ENCODE data around the gene LHPP. TPM values are rescaled to one million over a fixed set of nuclear protein-coding genes. Genes with fewer than 3 reads are reported as not detected.

LHPP gene
- polyA plus RNA-seq, 2 of the 4 experiments (the other 2 are of a cell fraction): 14.4 to 18.6 TPM

DNA sequence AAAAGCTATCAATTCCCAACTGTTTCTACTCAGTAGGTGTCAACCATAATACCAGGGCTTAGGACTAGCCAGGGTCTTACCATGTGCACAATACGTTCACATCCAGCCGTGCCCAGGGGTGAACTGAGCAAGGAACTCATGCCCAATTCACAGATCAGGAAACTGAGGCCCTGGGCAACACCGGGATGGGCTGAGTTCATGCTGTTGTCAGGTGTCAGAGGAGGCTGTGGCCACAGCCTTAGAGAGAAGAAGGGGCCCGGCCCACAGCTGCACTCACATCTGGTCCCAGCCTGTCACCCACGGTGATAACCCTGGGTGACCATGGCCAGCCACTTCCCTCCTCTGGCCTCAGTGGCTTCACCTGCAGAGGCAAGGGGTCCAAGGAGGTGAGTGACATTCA, 190.6 kb downstream of the LHPP start:
- no peak overlapping the region for H3K27ac ChIP-seq
- WGBS (ENCODE audit: missing lambda C conversion rate): 84% methylated on average over 3 of the region's 5 CpGs
- TF ChIP-seq MAFK (IDR thresholded peaks at IDR 0.05; ENCODE audit: partially characterized antibody) (no peak), EP300 (IDR thresholded peaks at IDR 0.05) (no peak), ZNF302 (CRISPR knock-in tag; IDR thresholded peaks at IDR 0.05) (no peak), GATA3 (IDR thresholded peaks at IDR 0.05; ENCODE audit: borderline replicate concordance) (no peak)
- TF ChIP-seq, protein P1, sequence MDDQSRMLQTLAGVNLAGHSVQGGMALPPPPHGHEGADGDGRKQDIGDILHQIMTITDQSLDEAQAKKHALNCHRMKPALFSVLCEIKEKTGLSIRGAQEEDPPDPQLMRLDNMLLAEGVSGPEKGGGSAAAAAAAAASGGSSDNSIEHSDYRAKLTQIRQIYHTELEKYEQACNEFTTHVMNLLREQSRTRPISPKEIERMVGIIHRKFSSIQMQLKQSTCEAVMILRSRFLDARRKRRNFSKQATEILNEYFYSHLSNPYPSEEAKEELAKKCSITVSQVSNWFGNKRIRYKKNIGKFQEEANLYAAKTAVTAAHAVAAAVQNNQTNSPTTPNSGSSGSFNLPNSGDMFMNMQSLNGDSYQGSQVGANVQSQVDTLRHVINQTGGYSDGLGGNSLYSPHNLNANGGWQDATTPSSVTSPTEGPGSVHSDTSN (IDR thresholded peaks at IDR 0.05): no peak
- H3K9me3 ChIP-seq: no peaks in the 10 kb centered on the region
- FAIRE-seq (no peak), DNase-seq (ENCODE audit: low read depth in 1 of 2, low spot score in 1 of 2) (no peak), ATAC-seq (no peak)
- ChIA-PET POLR2A (no interaction called here), CTCF (interaction anchor here (1.2 kb wide), 1 partner anchor 10 kb away, joined by 3 read pairs; no protein-coding TSS in a partner anchor)
- H3K4me3 ChIP-seq: no peak overlapping the region
- H3K4me2 ChIP-seq: no peak overlapping the region
- H3K4me1 ChIP-seq: peaks cover 4% of the 10 kb centered on the region

DNA sequence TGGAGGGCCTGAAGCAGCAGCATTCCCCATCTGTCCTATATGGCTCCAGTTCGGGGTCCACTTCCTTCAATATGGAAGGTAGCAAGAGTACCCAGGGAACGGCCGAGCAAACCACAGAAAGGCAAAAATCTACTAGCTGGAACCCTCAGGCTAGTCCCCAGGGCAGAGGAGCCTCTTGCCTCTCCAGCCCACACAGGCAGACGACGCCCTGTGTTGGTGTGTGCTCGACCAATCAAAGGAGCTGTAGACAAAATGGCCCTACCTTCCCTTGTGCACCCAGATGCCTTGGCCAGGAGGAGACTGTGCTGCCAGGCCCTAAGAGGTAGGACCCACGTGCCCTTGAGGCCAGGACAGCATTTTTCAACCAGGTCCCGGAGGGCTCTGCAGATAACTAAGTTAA, 191.1 kb downstream of the LHPP start:
- ATAC-seq: no peak

DNA sequence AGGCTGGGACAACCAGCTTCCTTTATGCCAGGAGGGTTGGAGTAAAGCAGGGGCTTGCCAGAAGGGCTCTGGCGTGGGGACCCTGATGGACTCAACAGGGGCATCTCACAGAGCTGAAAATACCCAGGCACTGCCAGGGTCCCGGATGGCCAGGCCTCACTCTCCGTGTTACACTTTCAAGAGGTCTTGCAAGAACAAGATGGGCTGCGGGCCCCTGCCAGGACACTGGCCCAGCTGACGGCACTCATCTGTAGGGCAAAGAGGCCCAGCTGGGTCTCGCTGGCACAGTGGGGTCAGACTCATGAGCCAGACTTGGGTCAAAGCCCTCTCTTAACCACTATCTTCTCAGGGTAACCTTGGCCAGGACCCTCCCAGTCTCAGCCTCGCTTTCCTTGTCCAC, 191.7 kb downstream of the LHPP start:
- no peak overlapping the region for H3K4me2 ChIP-seq
- H3K9me3 ChIP-seq: no peaks in the 10 kb centered on the region
- ChIA-PET POLR2A (no interaction called here), CTCF (interaction anchor here (1.0 to 1.4 kb wide), 5 partner anchors 9 to 174 kb away, joined by 3 to 5 read pairs (median 3); no protein-coding TSS in a partner anchor)
- WGBS (ENCODE audit: missing lambda C conversion rate): 74% methylated on average over 5 of the region's 7 CpGs
- H3K4me3 ChIP-seq: no peak overlapping the region
- DNase-seq (ENCODE audit: low read depth in 1 of 2, low spot score in 1 of 2) (no peak), ATAC-seq (no peak), FAIRE-seq (no peak)
- H3K27ac ChIP-seq: no peak overlapping the region
- TF ChIP-seq FOXS1 (CRISPR knock-in tag; IDR thresholded peaks at IDR 0.05): no peak
- TF ChIP-seq MAFK (IDR thresholded peaks at IDR 0.05; ENCODE audit: partially characterized antibody): no peak
- TF ChIP-seq CBX2 (IDR thresholded peaks at IDR 0.05; ENCODE audit: borderline replicate concordance, low read depth): no peak
- TF ChIP-seq ZC3H11A (IDR thresholded peaks at IDR 0.05): no peak
- TF ChIP-seq RAD21 (conservative IDR thresholded peaks at IDR 0.05 in 1 of 2, IDR thresholded peaks at IDR 0.05 in 1 of 2): no peak
- TF ChIP-seq, protein P2, sequence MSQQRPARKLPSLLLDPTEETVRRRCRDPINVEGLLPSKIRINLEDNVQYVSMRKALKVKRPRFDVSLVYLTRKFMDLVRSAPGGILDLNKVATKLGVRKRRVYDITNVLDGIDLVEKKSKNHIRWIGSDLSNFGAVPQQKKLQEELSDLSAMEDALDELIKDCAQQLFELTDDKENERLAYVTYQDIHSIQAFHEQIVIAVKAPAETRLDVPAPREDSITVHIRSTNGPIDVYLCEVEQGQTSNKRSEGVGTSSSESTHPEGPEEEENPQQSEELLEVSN (IDR thresholded peaks at IDR 0.05; ENCODE audit: borderline replicate concordance, low read depth): no peak
- TF ChIP-seq, protein P3, sequence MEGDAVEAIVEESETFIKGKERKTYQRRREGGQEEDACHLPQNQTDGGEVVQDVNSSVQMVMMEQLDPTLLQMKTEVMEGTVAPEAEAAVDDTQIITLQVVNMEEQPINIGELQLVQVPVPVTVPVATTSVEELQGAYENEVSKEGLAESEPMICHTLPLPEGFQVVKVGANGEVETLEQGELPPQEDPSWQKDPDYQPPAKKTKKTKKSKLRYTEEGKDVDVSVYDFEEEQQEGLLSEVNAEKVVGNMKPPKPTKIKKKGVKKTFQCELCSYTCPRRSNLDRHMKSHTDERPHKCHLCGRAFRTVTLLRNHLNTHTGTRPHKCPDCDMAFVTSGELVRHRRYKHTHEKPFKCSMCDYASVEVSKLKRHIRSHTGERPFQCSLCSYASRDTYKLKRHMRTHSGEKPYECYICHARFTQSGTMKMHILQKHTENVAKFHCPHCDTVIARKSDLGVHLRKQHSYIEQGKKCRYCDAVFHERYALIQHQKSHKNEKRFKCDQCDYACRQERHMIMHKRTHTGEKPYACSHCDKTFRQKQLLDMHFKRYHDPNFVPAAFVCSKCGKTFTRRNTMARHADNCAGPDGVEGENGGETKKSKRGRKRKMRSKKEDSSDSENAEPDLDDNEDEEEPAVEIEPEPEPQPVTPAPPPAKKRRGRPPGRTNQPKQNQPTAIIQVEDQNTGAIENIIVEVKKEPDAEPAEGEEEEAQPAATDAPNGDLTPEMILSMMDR (IDR thresholded peaks at IDR 0.05): no peak
- TF ChIP-seq, protein P4, sequence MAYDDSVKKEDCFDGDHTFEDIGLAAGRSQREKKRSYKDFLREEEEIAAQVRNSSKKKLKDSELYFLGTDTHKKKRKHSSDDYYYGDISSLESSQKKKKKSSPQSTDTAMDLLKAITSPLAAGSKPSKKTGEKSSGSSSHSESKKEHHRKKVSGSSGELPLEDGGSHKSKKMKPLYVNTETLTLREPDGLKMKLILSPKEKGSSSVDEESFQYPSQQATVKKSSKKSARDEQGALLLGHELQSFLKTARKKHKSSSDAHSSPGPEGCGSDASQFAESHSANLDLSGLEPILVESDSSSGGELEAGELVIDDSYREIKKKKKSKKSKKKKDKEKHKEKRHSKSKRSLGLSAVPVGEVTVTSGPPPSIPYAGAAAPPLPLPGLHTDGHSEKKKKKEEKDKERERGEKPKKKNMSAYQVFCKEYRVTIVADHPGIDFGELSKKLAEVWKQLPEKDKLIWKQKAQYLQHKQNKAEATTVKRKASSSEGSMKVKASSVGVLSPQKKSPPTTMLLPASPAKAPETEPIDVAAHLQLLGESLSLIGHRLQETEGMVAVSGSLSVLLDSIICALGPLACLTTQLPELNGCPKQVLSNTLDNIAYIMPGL (CRISPR knock-in tag; IDR thresholded peaks at IDR 0.05; ENCODE audit: borderline replicate concordance): no peak
- TF ChIP-seq, protein P5, sequence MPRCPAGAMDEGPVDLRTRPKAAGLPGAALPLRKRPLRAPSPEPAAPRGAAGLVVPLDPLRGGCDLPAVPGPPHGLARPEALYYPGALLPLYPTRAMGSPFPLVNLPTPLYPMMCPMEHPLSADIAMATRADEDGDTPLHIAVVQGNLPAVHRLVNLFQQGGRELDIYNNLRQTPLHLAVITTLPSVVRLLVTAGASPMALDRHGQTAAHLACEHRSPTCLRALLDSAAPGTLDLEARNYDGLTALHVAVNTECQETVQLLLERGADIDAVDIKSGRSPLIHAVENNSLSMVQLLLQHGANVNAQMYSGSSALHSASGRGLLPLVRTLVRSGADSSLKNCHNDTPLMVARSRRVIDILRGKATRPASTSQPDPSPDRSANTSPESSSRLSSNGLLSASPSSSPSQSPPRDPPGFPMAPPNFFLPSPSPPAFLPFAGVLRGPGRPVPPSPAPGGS (IDR thresholded peaks at IDR 0.05): no peak
- TF ChIP-seq EP300 (IDR thresholded peaks at IDR 0.05): no peak
- no peak for TF ChIP-seq JUNB (IDR thresholded peaks at IDR 0.05)
- TF ChIP-seq JUN (IDR thresholded peaks at IDR 0.05): no peak
- no peak for TF ChIP-seq SREBF2 (IDR thresholded peaks at IDR 0.05)
- TF ChIP-seq ZNF302 (CRISPR knock-in tag; IDR thresholded peaks at IDR 0.05): no peak
- no peak for TF ChIP-seq FOSL2 (IDR thresholded peaks at IDR 0.05)
- TF ChIP-seq FOSL2 (CRISPR knock-in tag; IDR thresholded peaks at IDR 0.05): no peak
- TF ChIP-seq MAZ (IDR thresholded peaks at IDR 0.05; ENCODE audit: borderline replicate concordance, low read depth, low read length): no peak
- TF ChIP-seq, protein P6, sequence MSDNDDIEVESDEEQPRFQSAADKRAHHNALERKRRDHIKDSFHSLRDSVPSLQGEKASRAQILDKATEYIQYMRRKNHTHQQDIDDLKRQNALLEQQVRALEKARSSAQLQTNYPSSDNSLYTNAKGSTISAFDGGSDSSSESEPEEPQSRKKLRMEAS (IDR thresholded peaks at IDR 0.05): no peak
- TF ChIP-seq RCOR1 (IDR thresholded peaks at IDR 0.05; ENCODE audit: low read depth, low read length): no peak
- TF ChIP-seq, protein P7, sequence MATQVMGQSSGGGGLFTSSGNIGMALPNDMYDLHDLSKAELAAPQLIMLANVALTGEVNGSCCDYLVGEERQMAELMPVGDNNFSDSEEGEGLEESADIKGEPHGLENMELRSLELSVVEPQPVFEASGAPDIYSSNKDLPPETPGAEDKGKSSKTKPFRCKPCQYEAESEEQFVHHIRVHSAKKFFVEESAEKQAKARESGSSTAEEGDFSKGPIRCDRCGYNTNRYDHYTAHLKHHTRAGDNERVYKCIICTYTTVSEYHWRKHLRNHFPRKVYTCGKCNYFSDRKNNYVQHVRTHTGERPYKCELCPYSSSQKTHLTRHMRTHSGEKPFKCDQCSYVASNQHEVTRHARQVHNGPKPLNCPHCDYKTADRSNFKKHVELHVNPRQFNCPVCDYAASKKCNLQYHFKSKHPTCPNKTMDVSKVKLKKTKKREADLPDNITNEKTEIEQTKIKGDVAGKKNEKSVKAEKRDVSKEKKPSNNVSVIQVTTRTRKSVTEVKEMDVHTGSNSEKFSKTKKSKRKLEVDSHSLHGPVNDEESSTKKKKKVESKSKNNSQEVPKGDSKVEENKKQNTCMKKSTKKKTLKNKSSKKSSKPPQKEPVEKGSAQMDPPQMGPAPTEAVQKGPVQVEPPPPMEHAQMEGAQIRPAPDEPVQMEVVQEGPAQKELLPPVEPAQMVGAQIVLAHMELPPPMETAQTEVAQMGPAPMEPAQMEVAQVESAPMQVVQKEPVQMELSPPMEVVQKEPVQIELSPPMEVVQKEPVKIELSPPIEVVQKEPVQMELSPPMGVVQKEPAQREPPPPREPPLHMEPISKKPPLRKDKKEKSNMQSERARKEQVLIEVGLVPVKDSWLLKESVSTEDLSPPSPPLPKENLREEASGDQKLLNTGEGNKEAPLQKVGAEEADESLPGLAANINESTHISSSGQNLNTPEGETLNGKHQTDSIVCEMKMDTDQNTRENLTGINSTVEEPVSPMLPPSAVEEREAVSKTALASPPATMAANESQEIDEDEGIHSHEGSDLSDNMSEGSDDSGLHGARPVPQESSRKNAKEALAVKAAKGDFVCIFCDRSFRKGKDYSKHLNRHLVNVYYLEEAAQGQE (IDR thresholded peaks at IDR 0.05): no peak
- no peaks in the 10 kb centered on the region; the same call in 1 of the 3 replicates for H3K4me1 ChIP-seq

More for the DNA sequence above, 191.1 kb downstream of the LHPP start:
- no peak for DNase-seq (ENCODE audit: low read depth in 1 of 2, low spot score in 1 of 2)
- ChIA-PET POLR2A (no interaction called here), CTCF (interaction anchor here (1.0 to 1.4 kb wide), 4 partner anchors 9 to 174 kb away, joined by 3 to 5 read pairs (median 4); no protein-coding TSS in a partner anchor)
- no peak for FAIRE-seq
- TF ChIP-seq CBX2 (IDR thresholded peaks at IDR 0.05; ENCODE audit: borderline replicate concordance, low read depth) (no peak), FOXS1 (CRISPR knock-in tag; IDR thresholded peaks at IDR 0.05) (no peak), FOSB (CRISPR knock-in tag; IDR thresholded peaks at IDR 0.05) (no peak), HEYL (CRISPR knock-in tag; IDR thresholded peaks at IDR 0.05) (no peak), HOXB5 (CRISPR knock-in tag; IDR thresholded peaks at IDR 0.05) (no peak)
- WGBS (ENCODE audit: missing lambda C conversion rate): 80% methylated on average over 8 of the region's 8 CpGs
- H3K4me3 ChIP-seq: no peak overlapping the region
- peaks cover 3% of the 10 kb centered on the region; the same call in 2 of the 3 replicates for H3K4me1 ChIP-seq
- H3K4me2 ChIP-seq: no peak overlapping the region
- no peak overlapping the region for H3K27ac ChIP-seq
- no peaks in the 10 kb centered on the region for H3K9me3 ChIP-seq
